ENCODE measurements around the gene CDH12.

The CDH12 gene

GRCh38 chr5:22852807-22853660 is at the start of gene CDH12:
CDH12 (minus strand) TSS chr5:22853344.
- Histone ChIP-seq H3K9me3 (ENCODE audit: insufficient read depth, low read length) (no peaks in the 10 kb centered on the region), H4K20me1 (ENCODE audit: low read depth, low read length) (no peaks in the 10 kb centered on the region), H3K79me2 (ENCODE audit: insufficient read depth, low read length) (no peaks in the 10 kb centered on the region), H3K4me2 (ENCODE audit: low read depth, low read length, poor library complexity, severe bottlenecking) (peak within 1 kb of the TSS; percentile 49), H2AFZ (ENCODE audit: low read depth, low read length, severe bottlenecking) (peak within 1 kb of the TSS; percentile 73), H3K4me3 (ENCODE audit: insufficient read depth, low read length, poor library complexity, severe bottlenecking) (no peak within 1 kb of the TSS), H3K9ac (ENCODE audit: low read length) (0 out of 2 replicates have a peak within 1 kb of the TSS, but pooled peaks have one; percentile 15), H3K27me3 (ENCODE audit: low read length) (no peaks in the 10 kb centered on the region), H3K27ac (ENCODE audit: low read depth, low read length) (0 out of 2 replicates have a peak within 1 kb of the TSS, but pooled peaks have one; percentile 25), H3F3A (ENCODE audit: insufficient read depth) (no peaks in the 10 kb centered on the region), H3K36me3 (ENCODE audit: low read length) (no peaks in the 10 kb centered on the region), H3K9me2 (replicated peaks; ENCODE audit: insufficient read depth, low read length) (no peaks in the 10 kb centered on the region)
- TF ChIP-seq EZH2phosphoT487 (conservative IDR thresholded peaks at IDR 0.05; ENCODE audit: low read length) (no peak), CTCF (IDR thresholded peaks at IDR 0.05; ENCODE audit: insufficient read depth, low read length, poor library complexity, severe bottlenecking) (no peak)

GRCh38 chr5:22901885-22902284 is 48.7 kb upstream of the CDH12 start:
- H3K27ac ChIP-seq (ENCODE audit: low read depth, low read length) = no peak overlapping the region
- H4K20me1 ChIP-seq (ENCODE audit: low read depth, low read length) = no peaks in the 10 kb centered on the region
- H3K36me3 ChIP-seq (ENCODE audit: low read length) = no peaks in the 10 kb centered on the region
- H3K9ac ChIP-seq (ENCODE audit: low read length) = no peak overlapping the region
- H3K9me3 ChIP-seq (ENCODE audit: insufficient read depth, low read length) = peaks cover 11% of the 10 kb centered on the region; the same call in 1 of the 2 replicates
- TF ChIP-seq EZH2phosphoT487 (conservative IDR thresholded peaks at IDR 0.05; ENCODE audit: low read length) = no peak
- TF ChIP-seq CTCF (IDR thresholded peaks at IDR 0.05; ENCODE audit: insufficient read depth, low read length, poor library complexity, severe bottlenecking) = no peak
- no peaks in the 10 kb centered on the region for H3K9me2 ChIP-seq (replicated peaks; ENCODE audit: insufficient read depth, low read length)
- H3F3A ChIP-seq (ENCODE audit: insufficient read depth) = no peaks in the 10 kb centered on the region
- no peaks in the 10 kb centered on the region for H3K27me3 ChIP-seq (ENCODE audit: low read length)
- H2AFZ ChIP-seq (ENCODE audit: low read depth, low read length, severe bottlenecking) = no peak overlapping the region
- H3K4me3 ChIP-seq (ENCODE audit: insufficient read depth, low read length, poor library complexity, severe bottlenecking) = no peak overlapping the region
- H3K79me2 ChIP-seq (ENCODE audit: insufficient read depth, low read length) = no peaks in the 10 kb centered on the region
- H3K4me2 ChIP-seq (ENCODE audit: low read depth, low read length, poor library complexity, severe bottlenecking) = no peak overlapping the region

- Histone ChIP-seq H3K4me3 (ENCODE audit: insufficient read depth, low read length, poor library complexity, severe bottlenecking) (no peak overlapping the region), H2AFZ (ENCODE audit: low read depth, low read length, severe bottlenecking) (no peak overlapping the region), H3K9me2 (replicated peaks; ENCODE audit: insufficient read depth, low read length) (no peaks in the 10 kb centered on the region), H3K9ac (ENCODE audit: low read length) (no peak overlapping the region), H4K20me1 (ENCODE audit: low read depth, low read length) (no peaks in the 10 kb centered on the region), H3K79me2 (ENCODE audit: insufficient read depth, low read length) (no peaks in the 10 kb centered on the region), H3K27me3 (ENCODE audit: low read length) (no peaks in the 10 kb centered on the region), H3K4me2 (ENCODE audit: low read depth, low read length, poor library complexity, severe bottlenecking) (no peak overlapping the region), H3K9me3 (ENCODE audit: insufficient read depth, low read length) (peaks cover 11% of the 10 kb centered on the region; the same call in 1 of the 2 replicates), H3K36me3 (ENCODE audit: low read length) (no peaks in the 10 kb centered on the region), H3F3A (ENCODE audit: insufficient read depth) (no peaks in the 10 kb centered on the region), H3K27ac (ENCODE audit: low read depth, low read length) (no peak overlapping the region)
- no peak for TF ChIP-seq CTCF (IDR thresholded peaks at IDR 0.05; ENCODE audit: insufficient read depth, low read length, poor library complexity, severe bottlenecking)
- TF ChIP-seq EZH2phosphoT487 (conservative IDR thresholded peaks at IDR 0.05; ENCODE audit: low read length) = no peak
Measured at GRCh38 chr5:22900801-22901310, 47.7 kb upstream of the CDH12 start.
